Activated effector memory CD4-positive, alpha-beta T cell treated with anti-CD3 and anti-CD28 coated beads, Interleukin-2, amount 50 U/mL, for 16 hours (primary cell): ENCODE results near the gene SEPHS1.
"Not testable (repeated sequence)": the region's sequence is repeated elsewhere in the genome, so short reads cannot be mapped to it uniquely, and the experiment has no call there.

Source experiments
- DNase-seq: peaks from one replicate; pipeline ENCODE4 v3.0.0-alpha.2; 2020

The SEPHS1 gene

GRCh38 chr10:13276749-13277365 lies 71.2 kb downstream of the SEPHS1 start:
- no peak for DNase-seq

- DNase-seq, result not testable (repeated sequence)
Observed at GRCh38 chr10:13276146-13276545, 71.9 kb downstream of the SEPHS1 start.

DNA sequence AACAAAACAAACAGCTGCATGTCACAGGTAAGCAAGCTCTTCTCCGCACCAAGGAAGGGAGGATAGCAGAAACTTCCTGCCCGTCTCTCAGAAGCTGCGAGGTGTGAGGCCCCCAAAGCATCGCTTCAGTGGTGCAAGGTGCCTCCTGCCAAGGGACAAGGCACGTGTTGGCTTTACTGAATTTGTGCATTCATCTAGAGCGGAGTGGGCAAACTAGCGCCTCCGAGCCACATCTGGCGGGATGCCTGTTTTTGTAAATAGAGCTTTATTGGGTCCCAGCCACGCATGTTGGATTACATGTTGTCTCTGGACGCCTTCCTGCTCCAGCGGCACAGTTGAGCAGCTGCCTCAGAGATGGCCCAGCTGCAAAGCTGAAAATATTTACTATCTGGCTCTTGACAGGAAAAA lies 75.9 kb downstream of the SEPHS1 start:
- no peak for DNase-seq

DNA sequence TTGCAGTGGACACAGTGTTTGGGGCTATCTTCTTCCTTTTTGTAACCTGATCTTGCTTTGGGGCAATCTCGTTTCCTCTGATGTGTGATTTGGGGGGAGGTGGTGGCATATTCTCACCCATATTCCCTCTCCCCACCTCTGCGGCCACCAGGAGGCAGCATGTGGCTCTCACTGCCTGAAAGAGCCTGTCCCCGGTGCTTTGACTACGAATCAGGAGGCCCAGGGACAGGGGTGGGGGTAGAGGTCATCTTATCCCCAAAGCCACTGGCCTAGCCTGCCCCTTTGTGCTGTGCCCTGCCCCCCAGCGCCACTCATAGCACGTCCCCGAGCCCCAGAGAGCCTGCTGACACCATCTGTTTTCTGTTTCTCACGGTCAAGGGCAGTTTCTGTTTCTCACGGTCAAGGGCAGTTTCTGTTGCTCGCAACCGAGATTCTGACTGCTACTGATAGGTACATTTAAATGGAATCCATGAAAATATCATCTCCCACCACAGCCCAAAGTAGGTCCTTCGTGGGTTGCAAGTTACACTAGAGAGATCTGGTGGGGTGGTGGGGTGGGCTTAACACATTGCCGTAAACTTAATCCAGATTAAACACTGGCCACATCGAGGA lies 76.4 kb downstream of the SEPHS1 start:
- peak; percentile 80 for DNase-seq

DNA sequence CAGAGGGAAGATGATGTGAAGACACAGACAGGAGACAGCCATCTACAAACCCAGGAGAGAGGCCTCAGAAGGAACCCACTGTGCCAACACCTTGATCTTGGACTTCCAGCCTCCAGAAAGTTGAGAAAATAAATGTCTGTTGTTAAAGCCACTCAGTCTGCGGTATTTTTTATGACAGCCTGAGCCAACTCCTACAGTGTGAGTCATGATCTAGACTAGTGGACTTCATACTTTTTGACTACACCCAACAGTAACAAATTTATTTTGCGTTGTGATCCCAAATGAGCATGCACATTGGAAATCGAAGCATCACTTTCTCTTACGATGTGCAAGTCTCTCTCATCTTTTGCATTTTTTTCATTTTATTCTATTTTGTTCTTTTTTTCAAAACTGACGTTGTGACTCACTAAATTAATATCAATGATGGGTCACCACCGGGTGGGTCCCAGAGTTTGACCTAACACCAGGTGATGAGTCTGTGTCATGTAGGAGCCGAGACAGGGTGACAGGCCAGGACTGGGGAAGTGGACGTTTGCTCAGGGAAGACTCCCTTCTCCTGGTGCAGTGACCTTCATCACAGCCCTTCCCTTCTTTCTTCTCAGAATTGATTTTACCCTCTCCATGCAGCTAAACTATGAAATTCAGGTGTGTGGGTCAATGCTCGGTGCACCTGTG lies 77.1 kb downstream of the SEPHS1 start:
- DNase-seq, result no peak

- no peak for DNase-seq
Observed at GRCh38 chr10:13268841-13269240, 79.3 kb downstream of the SEPHS1 start.

GRCh38 chr10:13268310-13268709 lies 79.8 kb downstream of the SEPHS1 start:
- DNase-seq, result no peak
